Hepatic stellate cell (primary cell): ENCODE data around the gene RASA3.
A peak's percentile ranks its signal among the peaks of the same experiment; 100 is the strongest.
"Not testable (repeated sequence)": the region's sequence is repeated elsewhere in the genome, so short reads cannot be mapped to it uniquely, and the experiment has no call there.

Experiments
- DNase-seq: peaks from one replicate; pipeline ENCODE4 v3.0.0; 2011; ENCODE audit warnings: low spot score

Gene RASA3

DNA sequence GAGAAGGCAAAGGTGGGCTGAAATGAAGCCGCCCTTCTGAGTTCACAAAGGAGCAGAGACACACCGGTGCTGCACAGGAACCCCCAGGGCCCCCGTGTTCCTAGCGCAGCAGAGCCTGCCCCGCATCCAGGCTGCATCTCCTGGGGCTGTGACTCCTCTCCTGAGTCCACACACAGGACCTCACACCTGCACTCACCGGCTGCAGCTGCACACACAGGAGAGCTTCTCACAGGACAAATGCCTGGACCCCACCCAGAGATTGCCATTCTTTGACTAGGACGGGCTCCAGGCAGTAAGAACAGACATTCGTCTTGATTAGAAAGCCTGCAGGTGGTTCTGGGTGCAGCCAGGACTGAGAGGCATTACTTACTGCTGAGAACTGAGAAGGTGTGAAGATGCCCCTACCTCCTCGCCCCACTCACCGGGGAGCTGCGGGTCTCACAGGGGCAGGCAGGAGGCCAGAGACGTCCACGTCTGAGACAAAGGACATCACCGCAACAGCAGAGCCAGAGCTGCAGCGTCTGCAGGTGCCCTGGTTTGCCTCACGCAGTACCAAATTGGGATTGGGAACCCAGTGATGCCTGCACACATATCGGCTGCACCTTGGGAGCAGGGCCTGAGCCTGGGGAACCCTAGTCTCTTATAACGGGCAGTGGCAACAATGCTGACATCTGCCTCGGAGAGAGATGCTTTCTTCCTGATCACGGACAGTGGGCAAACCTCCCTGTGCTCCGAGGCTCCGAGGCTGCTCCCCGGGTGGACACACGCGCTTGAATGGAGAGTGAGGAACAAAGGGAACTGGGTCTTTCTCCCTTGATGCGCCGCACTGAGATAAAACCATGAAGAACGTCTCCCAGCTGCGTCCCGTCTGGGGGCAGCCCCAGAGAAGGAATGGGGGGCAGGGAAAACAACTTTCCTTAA is 50.4 kb downstream of the RASA3 start:
- DNase-seq: no peak

- DNase-seq: no peak
These were observed 51.5 kb downstream of the RASA3 start for GRCh38 chr13:114080739-114081561.

DNA sequence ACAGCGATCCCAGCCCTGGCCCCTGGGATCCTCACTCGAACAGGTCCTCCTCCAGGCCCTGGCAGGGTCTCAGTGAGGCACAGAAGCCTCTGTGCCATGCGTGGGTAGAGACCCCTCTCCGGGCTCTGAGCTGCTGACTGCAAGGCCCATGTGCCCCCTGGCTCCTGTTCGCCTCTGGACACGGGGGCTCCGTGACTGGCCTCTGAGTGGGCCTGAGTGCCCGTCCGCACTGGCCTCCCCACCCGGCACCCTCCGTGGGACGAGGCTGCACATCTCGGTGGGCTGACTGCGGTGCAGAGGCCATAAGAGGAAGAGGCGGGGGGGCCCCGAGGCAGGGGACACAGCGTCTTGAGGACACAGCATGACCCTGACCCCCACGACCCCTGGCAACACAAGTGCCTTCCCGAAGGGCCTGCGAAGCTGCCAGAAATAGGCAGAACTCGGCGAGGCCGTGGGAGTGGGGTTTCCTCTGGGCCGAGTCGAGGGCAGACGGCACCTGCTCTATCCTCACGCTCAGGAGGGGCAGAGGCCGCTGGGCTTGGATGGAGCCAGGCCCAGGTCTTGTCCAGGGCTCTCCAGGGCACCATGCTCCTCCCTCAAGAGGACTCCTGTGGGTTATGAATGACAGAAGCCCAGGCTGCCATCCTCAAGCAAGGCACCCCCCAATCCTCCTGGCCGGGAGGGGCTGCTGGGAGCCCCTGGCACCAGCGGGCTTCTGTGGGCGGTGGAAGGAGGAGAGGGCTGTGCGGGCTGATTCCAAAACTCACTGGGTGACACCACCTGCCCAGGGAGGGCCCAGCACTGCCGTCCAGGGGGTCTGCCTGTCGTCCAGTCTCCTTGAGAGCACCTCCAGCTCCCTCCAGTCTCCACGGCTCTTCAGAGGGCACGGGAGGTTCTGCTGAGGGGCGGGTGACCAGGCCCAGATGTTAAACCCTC is 52.6 kb downstream of the RASA3 start:
- no peak for DNase-seq

- DNase-seq: no peak
These were observed 53.7 kb downstream of the RASA3 start for GRCh38 chr13:114078461-114079451.

GRCh38 chr13:114077933-114078325 is 54.5 kb downstream of the RASA3 start:
- DNase-seq: peak; percentile 45

- no peak for DNase-seq
These were observed 55.1 kb downstream of the RASA3 start for GRCh38 chr13:114077099-114077932.

- DNase-seq: no peak
These were observed 55.9 kb downstream of the RASA3 start for GRCh38 chr13:114076329-114077090.

- not testable (repeated sequence) for DNase-seq
These were observed 56.6 kb downstream of the RASA3 start for GRCh38 chr13:114075811-114076210.

DNA sequence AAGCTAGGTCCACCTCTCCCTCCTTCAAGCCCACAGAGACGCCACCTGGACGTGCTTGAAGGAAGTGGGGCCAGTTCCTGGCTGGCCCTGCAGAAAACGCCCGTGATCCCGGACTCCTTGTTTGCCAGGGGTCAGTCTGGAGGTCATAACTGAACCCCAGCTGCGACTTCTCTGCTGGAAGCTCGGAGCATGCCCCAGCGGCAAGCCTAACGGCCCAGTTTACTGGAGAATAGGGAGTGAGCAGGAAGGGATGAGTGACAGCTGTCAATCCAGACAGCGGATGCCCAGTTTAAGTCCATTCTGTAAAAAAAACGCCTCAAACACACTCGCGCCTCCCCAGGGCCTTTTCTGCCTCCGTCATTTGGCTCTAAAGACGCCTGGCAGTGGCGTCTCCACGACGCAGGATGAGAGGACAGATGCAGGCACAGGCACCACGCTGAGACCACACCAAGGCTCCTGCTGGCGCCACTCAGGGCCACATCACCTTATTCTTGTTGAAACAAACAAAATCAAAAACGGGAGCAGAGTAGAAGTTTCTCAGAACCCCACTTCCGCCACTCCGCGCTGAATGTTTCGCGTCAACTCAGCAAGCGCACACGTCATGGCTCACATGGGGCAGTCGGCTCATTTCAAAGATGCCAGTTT is 57.6 kb downstream of the RASA3 start:
- DNase-seq: no peak

GRCh38 chr13:114073881-114074612 is 58.4 kb downstream of the RASA3 start:
- DNase-seq: no peak

- no peak for DNase-seq
These were observed 60.0 kb downstream of the RASA3 start for GRCh38 chr13:114072421-114072820.

GRCh38 chr13:114071991-114072390 is 60.4 kb downstream of the RASA3 start:
- DNase-seq: no peak

DNA sequence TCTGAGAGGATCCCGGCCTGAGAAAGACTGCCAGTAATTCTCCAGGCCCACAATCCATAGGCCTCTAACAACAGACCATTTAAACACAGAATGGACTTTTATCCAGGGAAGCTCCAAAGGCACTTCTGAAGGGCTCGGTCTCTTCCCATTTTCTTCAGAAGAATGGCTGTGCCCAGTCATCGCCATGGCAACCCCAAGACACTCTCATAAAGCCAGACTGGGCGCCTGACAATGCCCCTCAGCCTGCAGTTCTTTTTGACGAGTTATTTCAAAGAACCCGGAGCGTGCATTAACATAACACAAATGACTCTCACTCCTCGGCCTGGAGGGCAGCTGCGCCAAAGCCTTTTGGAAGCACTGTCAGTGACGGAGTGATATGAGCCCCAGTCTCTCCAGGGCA is 61.0 kb downstream of the RASA3 start:
- DNase-seq: no peak

DNA sequence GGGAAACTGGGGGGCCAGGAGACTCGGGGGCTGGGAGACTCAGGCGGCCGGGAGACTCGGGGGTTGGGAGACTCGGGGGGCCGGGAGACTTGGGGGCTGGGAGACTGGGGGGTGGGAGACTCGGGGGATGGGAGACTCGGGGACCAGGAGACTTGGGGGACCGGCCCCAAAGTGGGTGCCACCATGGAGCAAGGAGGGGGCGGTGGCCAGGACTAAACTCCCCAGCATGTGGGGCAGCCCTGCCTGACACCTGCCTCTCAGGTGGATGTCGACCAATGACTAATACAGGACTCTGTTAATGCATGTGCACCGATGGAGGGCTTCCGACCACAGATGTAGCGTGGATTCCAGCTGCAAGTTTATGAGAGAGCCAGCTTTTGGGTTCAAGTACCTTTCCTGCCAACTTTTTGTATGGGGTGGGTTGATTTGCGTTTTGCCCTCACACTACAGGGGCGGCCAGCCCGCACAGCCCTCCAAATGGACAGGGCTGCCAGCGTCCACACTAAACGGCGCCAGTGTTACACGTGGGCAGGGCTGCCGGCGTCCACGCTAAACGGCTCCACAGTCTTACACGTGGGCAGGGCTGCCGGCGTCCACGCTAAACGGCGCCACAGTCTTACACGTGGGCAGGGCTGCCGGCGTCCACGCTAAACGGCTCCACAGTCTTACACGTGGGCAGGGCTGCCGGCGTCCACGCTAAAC is 62.2 kb downstream of the RASA3 start:
- DNase-seq: no peak

- DNase-seq: no peak
These were observed 62.9 kb downstream of the RASA3 start for GRCh38 chr13:114069376-114070097.

DNA sequence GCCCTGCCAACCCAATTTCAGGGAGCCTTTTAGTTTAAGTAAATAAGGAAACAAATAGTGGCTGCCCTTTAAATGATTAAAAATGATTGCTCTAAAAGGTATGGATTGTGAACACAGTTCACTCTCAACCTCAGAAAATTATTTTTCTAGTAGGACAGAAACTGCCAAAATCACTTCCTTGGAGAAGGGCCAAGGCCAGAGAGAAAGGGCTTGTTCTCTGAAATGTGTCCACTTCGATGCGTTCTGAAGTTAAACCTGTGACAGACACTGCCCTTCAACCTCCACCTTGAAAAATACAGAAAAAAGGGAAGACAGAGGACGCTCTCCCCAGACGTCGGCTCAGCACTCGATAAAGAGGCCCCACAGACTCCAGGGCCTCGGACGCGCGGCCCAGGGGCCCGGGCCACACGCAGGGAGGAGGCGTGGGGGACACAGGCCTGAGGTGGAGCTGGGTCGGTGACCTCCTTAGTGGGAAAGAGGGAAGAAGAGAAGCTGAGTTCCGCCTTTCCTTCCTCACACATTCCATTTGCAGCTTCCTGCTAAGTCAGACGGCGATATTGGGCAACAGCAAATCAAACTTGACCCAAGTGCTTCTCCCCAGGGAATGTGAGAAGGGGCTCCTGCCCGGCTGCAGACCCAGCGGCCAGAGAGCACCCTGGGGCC is 63.6 kb downstream of the RASA3 start:
- peak; percentile 63 for DNase-seq
